Skeletal muscle tissue (tissue), 4 donors: Measurements from ENCODE around the gene IMMP2L. TPM values are rescaled to one million over a fixed set of nuclear protein-coding genes. Genes with fewer than 3 reads are reported as not detected.
"Not testable (repeated sequence)": the region's sequence is repeated elsewhere in the genome, so short reads cannot be mapped to it uniquely, and the experiment has no call there.

Experiments
- H3K27ac ChIP-seq: one replicate; pipeline ENCODE4 v1.7.0; 2013; ENCODE audit warnings: mild to moderate bottlenecking, low read depth, low read length, inconsistent platforms
- H3K27me3 ChIP-seq, 3 donors: one replicate each; pipeline ENCODE4 v1.7.0; 2013; ENCODE audit warnings: low read length in 3 of 3; ENCODE audit not compliant: control insufficient read depth in 3 of 3, insufficient read depth in 3 of 3
- H3K36me3 ChIP-seq, 3 donors: one replicate each; pipeline ENCODE4 v1.7.0; 2013; ENCODE audit warnings: low read length in 3 of 3; ENCODE audit not compliant: control insufficient read depth in 3 of 3, insufficient read depth in 3 of 3
- H3K4me1 ChIP-seq, 3 donors: one replicate each; pipeline ENCODE4 v1.7.0; 2013; ENCODE audit warnings: low read length in 3 of 3, mild to moderate bottlenecking in 3 of 3; ENCODE audit not compliant: control insufficient read depth in 3 of 3, insufficient read depth in 3 of 3
- H3K4me3 ChIP-seq, 3 donors: one replicate each; pipeline ENCODE4 v1.7.0; 2013; ENCODE audit warnings: low read length in 3 of 3
- H3K9ac ChIP-seq, 3 donors: one replicate each; pipeline ENCODE4 v1.7.0; 2013; ENCODE audit warnings: low read length in 3 of 3, mild to moderate bottlenecking in 3 of 3, moderate library complexity in 2 of 3, low read depth in 1 of 3
- H3K9me3 ChIP-seq, 3 donors: one replicate each; pipeline ENCODE4 v1.7.0; 2013; ENCODE audit warnings: low read length in 3 of 3; ENCODE audit not compliant: control insufficient read depth in 3 of 3
- total RNA-seq: library from RNA; depleted of rRNA; stranded (reverse); fragments of >200 nt; gene quantifications from one replicate; pipeline ENCODE4 v1.2.3, GENCODE V29; 2014
- donor health status: Osteomylitis.

Gene IMMP2L
- total RNA-seq, 1 donor from 2014 or later = 15.7 TPM

- no peaks in the 10 kb centered on the region for H3K4me1 ChIP-seq
- no peaks in the 10 kb centered on the region for H3K9me3 ChIP-seq
- H3K36me3 ChIP-seq = no peaks in the 10 kb centered on the region
- no peaks in the 10 kb centered on the region for H3K27me3 ChIP-seq
- H3K9ac ChIP-seq = no peak overlapping the region
- H3K27ac ChIP-seq = no peak overlapping the region
- H3K4me3 ChIP-seq = no peak overlapping the region
Measured at GRCh38 chr7:110688908-110689307, 873.4 kb downstream of the IMMP2L start.

GRCh38 chr7:110685899-110686298, 876.4 kb downstream of the IMMP2L start:
- Histone ChIP-seq H3K9ac (no peak overlapping the region), H3K36me3 (no peaks in the 10 kb centered on the region), H3K4me3 (no peak overlapping the region), H3K27ac (no peak overlapping the region), H3K27me3 (no peaks in the 10 kb centered on the region), H3K4me1 (no peaks in the 10 kb centered on the region), H3K9me3 (no peaks in the 10 kb centered on the region)

- Histone ChIP-seq H3K9ac (no peak overlapping the region), H3K4me3 (no peak overlapping the region), H3K9me3 (no peaks in the 10 kb centered on the region)
Measured at GRCh38 chr7:110681941-110682340, 880.4 kb downstream of the IMMP2L start.

DNA sequence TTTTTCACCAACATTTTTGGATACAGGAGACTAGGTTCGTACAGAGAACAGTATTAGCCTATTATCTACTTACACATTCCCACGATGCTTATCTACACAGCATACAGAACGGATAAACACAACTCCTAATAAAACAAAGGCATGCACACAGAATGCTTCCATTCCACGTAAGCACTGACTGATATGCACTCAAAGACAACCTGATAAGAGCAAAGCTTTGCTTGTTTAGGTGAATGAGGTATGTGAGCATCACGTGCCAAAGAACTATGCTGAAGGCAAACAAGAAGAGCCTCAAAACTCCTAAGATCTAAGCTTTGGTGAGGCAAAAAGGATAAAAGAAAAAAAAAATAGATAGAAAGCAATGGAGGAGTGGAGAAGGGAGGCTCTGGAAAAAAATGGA, 884.9 kb downstream of the IMMP2L start:
- H3K9me3 ChIP-seq = peaks cover 0 to 2% (median 0%) of the 10 kb centered on the region in 3 donors
- H3K36me3 ChIP-seq = no peaks in the 10 kb centered on the region
- no peak overlapping the region for H3K9ac ChIP-seq
- no peak overlapping the region for H3K27ac ChIP-seq
- H3K4me1 ChIP-seq = no peaks in the 10 kb centered on the region
- no peaks in the 10 kb centered on the region for H3K27me3 ChIP-seq
- H3K4me3 ChIP-seq = no peak overlapping the region

More at GRCh38 chr7:110681941-110682340, 880.4 kb downstream of the IMMP2L start:
- no peaks in the 10 kb centered on the region for H3K27me3 ChIP-seq
- no peak overlapping the region for H3K27ac ChIP-seq
- H3K4me1 ChIP-seq = no peaks in the 10 kb centered on the region
- no peaks in the 10 kb centered on the region for H3K36me3 ChIP-seq

DNA sequence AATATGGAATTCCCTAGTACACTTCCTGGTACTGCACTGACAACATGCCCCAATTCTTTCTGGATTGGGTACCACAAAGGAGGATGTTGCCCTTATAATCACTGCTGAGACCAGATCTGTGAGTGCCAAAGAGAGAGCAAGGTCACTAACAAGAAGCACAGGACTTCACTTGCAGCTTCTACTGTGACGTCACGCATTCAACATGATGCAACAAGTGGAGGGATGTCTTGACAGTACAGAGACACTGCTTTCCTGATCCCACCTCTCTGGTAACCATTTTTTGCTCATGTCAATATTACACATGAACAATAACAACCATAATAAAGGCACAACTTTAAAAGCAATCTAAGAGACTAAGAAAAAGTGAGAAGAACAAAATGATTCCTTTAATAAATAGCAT, 885.5 kb downstream of the IMMP2L start:
- no peak overlapping the region for H3K27ac ChIP-seq

DNA sequence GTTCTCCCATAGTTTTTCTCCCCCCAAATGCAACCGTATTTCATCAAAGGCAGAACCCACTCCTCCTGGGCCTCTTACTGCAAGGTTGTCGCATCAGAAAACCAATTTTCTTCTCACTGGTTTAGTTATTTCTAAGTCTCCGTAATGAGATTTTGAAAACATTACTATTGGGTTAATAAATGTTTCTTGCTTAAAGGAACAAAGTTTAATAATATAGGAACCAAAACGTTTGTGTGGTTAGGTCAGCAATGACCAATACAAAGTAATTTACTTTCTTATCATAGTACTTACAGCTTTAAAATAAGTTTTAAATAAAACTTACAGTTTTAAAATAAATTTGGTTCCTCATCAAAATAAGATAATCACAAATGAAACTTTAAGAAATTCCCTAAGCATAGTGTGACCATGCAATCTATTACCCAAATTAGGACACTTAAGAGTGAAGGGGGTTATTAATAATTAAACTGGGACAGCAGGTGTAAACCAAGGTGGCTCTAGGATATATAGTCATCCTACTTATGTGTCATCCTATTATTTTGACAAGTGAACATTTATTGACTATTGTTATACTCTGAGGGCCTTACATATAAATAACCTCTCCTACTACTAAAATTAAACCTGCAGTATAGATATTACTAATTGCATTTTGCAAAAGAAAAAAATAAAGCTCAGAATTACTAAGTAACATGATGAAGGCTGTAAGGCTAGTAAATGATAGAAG, 886.7 kb downstream of the IMMP2L start:
- no peak overlapping the region for H3K4me3 ChIP-seq
- no peaks in the 10 kb centered on the region for H3K4me1 ChIP-seq
- peaks cover 0 to 2% (median 0%) of the 10 kb centered on the region in 3 donors for H3K9me3 ChIP-seq
- no peaks in the 10 kb centered on the region for H3K36me3 ChIP-seq
- H3K27me3 ChIP-seq = no peaks in the 10 kb centered on the region
- H3K9ac ChIP-seq = no peak overlapping the region
- no peak overlapping the region for H3K27ac ChIP-seq

More for the DNA sequence above, 885.5 kb downstream of the IMMP2L start:
- H3K4me1 ChIP-seq = no peaks in the 10 kb centered on the region
- no peaks in the 10 kb centered on the region for H3K36me3 ChIP-seq
- no peak overlapping the region for H3K9ac ChIP-seq
- no peaks in the 10 kb centered on the region for H3K27me3 ChIP-seq
- no peak overlapping the region for H3K4me3 ChIP-seq
- H3K9me3 ChIP-seq = peaks cover 0 to 2% (median 0%) of the 10 kb centered on the region in 3 donors

DNA sequence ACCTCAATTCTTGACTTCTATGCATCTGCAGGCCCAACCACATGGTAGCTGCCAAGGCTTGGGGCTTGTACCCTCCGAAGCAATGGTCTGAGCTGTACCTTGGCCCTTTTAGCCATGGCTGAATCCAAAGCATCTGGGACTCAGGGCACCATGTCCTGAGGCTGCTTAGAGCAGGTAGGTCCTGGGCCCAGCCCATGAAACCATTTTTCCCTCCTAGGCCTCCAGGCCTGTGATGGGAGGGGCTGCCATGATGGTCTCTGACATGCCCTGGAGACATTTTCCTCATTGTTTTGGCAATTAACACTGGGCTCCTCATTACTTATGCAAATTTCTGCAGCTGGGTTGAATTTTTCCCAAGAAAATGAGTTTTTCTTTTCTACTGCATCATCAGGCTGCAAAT, 889.1 kb downstream of the IMMP2L start:
- no peak overlapping the region for H3K27ac ChIP-seq
- no peak overlapping the region for H3K4me3 ChIP-seq
- H3K36me3 ChIP-seq = no peaks in the 10 kb centered on the region
- peaks cover 0 to 2% (median 0%) of the 10 kb centered on the region in 3 donors for H3K9me3 ChIP-seq
- no peaks in the 10 kb centered on the region for H3K27me3 ChIP-seq
- H3K9ac ChIP-seq = no peak overlapping the region
- no peaks in the 10 kb centered on the region for H3K4me1 ChIP-seq

- H3K27ac ChIP-seq = no peak overlapping the region
- H3K36me3 ChIP-seq = no peaks in the 10 kb centered on the region
- H3K4me3 ChIP-seq = no peak overlapping the region
- H3K4me1 ChIP-seq = no peaks in the 10 kb centered on the region
- H3K9ac ChIP-seq = no peak overlapping the region
- no peaks in the 10 kb centered on the region for H3K27me3 ChIP-seq
- H3K9me3 ChIP-seq = peaks cover 0 to 2% (median 0%) of the 10 kb centered on the region in 3 donors
Measured at GRCh38 chr7:110669410-110669809, 892.9 kb downstream of the IMMP2L start.

DNA sequence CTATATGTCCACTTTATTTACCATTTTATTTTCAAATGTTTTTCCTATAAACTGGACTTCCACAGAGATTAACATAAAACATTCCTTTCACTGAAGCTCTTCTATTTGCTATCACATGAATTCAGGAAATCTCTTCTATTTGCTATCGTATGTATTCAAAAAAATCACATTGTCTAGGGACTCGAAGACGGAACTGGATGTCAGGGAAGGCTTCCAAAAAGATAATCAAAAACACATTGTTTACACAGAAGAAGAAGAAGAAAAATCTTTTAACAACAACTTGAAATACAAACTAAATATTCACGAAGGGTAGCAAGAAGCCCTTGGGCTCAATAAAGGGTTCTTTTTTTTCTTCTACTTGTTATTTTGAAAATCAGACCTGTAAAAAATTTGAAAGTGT, 897.5 kb downstream of the IMMP2L start:
- Histone ChIP-seq H3K4me3 (no peak overlapping the region), H3K27me3 (no peaks in the 10 kb centered on the region), H3K4me1 (no peaks in the 10 kb centered on the region), H3K27ac (no peak overlapping the region), H3K9ac (no peak overlapping the region), H3K36me3 (no peaks in the 10 kb centered on the region), H3K9me3 (peaks cover 0 to 3% (median 0%) of the 10 kb centered on the region in 3 donors)

- not testable (repeated sequence) for H3K27me3 ChIP-seq, H3K9ac ChIP-seq, H3K36me3 ChIP-seq, H3K27ac ChIP-seq, H3K4me1 ChIP-seq, H3K9me3 ChIP-seq, H3K4me3 ChIP-seq
Measured at GRCh38 chr7:110660637-110661036, 901.7 kb downstream of the IMMP2L start.
